ENCODE measurements around the gene MMP11.

The MMP11 gene

GRCh38 chr22:23816156-23816976 is 43.7 kb downstream of the MMP11 start:
- no peak overlapping the region for H3K4me3 ChIP-seq (replicated peaks; ENCODE audit: insufficient read depth, low read length)

GRCh38 chr22:23817146-23817545 is 44.5 kb downstream of the MMP11 start:
- no peak for DNase-seq (ENCODE audit: low read depth in 1 of 2, low spot score in 1 of 2)
- no peak overlapping the region for H3K4me3 ChIP-seq (replicated peaks; ENCODE audit: insufficient read depth, low read length)
- H3K27me3 ChIP-seq (ENCODE audit: insufficient read depth, poor library complexity, severe bottlenecking) = no peaks in the 10 kb centered on the region
- TF ChIP-seq CTCF (IDR thresholded peaks at IDR 0.05; ENCODE audit: insufficient read depth, low read length) = no peak
- no peak for TF ChIP-seq REST (IDR thresholded peaks at IDR 0.05; ENCODE audit: insufficient replicate concordance, low read depth)
- no peak for TF ChIP-seq POLR2AphosphoS5 (IDR thresholded peaks at IDR 0.05; ENCODE audit: low read depth)
- no peak for TF ChIP-seq GABPA (IDR thresholded peaks at IDR 0.05; ENCODE audit: low read depth)
- TF ChIP-seq SPI1 (IDR thresholded peaks at IDR 0.05; ENCODE audit: borderline replicate concordance, low read depth) = no peak
- H3K27ac ChIP-seq (replicated peaks) = no peak overlapping the region

More at GRCh38 chr22:23816156-23816976, 43.7 kb downstream of the MMP11 start:
- Histone ChIP-seq H3K27ac (replicated peaks) (no peak overlapping the region), H3K27me3 (ENCODE audit: insufficient read depth, poor library complexity, severe bottlenecking) (no peaks in the 10 kb centered on the region)
- TF ChIP-seq REST (IDR thresholded peaks at IDR 0.05; ENCODE audit: insufficient replicate concordance, low read depth) = no peak
- no peak for TF ChIP-seq SPI1 (IDR thresholded peaks at IDR 0.05; ENCODE audit: borderline replicate concordance, low read depth)
- TF ChIP-seq CTCF (IDR thresholded peaks at IDR 0.05; ENCODE audit: insufficient read depth, low read length) = no peak
- TF ChIP-seq POLR2AphosphoS5 (IDR thresholded peaks at IDR 0.05; ENCODE audit: low read depth) = no peak
- no peak for TF ChIP-seq GABPA (IDR thresholded peaks at IDR 0.05; ENCODE audit: low read depth)
- DNase-seq (ENCODE audit: low read depth in 1 of 2, low spot score in 1 of 2) = no peak

- TF ChIP-seq SPI1 (IDR thresholded peaks at IDR 0.05; ENCODE audit: borderline replicate concordance, low read depth) (no peak), GABPA (IDR thresholded peaks at IDR 0.05; ENCODE audit: low read depth) (no peak), POLR2AphosphoS5 (IDR thresholded peaks at IDR 0.05; ENCODE audit: low read depth) (no peak), CTCF (IDR thresholded peaks at IDR 0.05; ENCODE audit: insufficient read depth, low read length) (no peak), REST (IDR thresholded peaks at IDR 0.05; ENCODE audit: insufficient replicate concordance, low read depth) (no peak)
- H3K27me3 ChIP-seq (ENCODE audit: insufficient read depth, poor library complexity, severe bottlenecking) = no peaks in the 10 kb centered on the region
- no peak overlapping the region for H3K4me3 ChIP-seq (replicated peaks; ENCODE audit: insufficient read depth, low read length)
- DNase-seq (ENCODE audit: low read depth in 1 of 2, low spot score in 1 of 2) = no peak
- no peak overlapping the region for H3K27ac ChIP-seq (replicated peaks)
Measured at GRCh38 chr22:23818541-23818940, 45.9 kb downstream of the MMP11 start.

All from HL-60 (cell line).